HEK293 (cell line): ENCODE results near the gene TPRN.

Experiments
- CTCF ChIA-PET: fragments of 350-600 bp; formaldehyde crosslinking; extraction: SDS; loops from one replicate; lab custom pipeline; 2021; ENCODE audit warnings: antibody characterized with exemption; lab: Yijun Ruan, JAX
- POLR2A ChIA-PET: fragments of 300-600 bp; formaldehyde crosslinking; extraction: SDS; loops from one replicate; lab custom pipeline; 2020; ENCODE audit warnings: antibody characterized with exemption, inconsistent platforms; lab: Yijun Ruan, JAX
- H3K27ac ChIP-seq: fragments of 200-500 bp; sonication (Bioruptor generic); 2 replicates; pipeline ENCODE4 v1.5.1; 2014; ENCODE audit warnings: low read depth, low read length, control low read depth, inconsistent platforms; ENCODE audit errors: extremely low read depth
- H3K36me3 ChIP-seq, 2 experiments: fragments of 200-500 bp in 1 of 2; sonication (Bioruptor generic) in 1 of 2; 1 replicate in 1 of 2; 2 replicates in 1 of 2; pipeline ENCODE4 v1.5.1; 2014 to 2017; ENCODE audit warnings: inconsistent platforms in 2 of 2, low read length in 2 of 2; ENCODE audit not compliant: control insufficient read depth in 2 of 2, insufficient read depth in 1 of 2
- H3K4me1 ChIP-seq: fragments of 200-500 bp; sonication (Bioruptor generic); 2 replicates; pipeline ENCODE4 v1.5.1; 2014; ENCODE audit warnings: mild to moderate bottlenecking, low read length, inconsistent platforms; ENCODE audit not compliant: control insufficient read depth, insufficient read depth
- H3K4me3 ChIP-seq: 2 replicates; pipeline ENCODE4 v1.5.1; 2011; ENCODE audit warnings: low read depth, mild to moderate bottlenecking, control low read depth, low read length, moderate library complexity
- H3K9me3 ChIP-seq: fragments of 200-500 bp; sonication (Bioruptor generic); 2 replicates; pipeline ENCODE4 v1.5.1; 2014; ENCODE audit warnings: low read depth, low read length, inconsistent platforms; ENCODE audit not compliant: control insufficient read depth, insufficient read depth
- CTCF ChIP-seq: fragments of 450-650 bp; formaldehyde crosslinking; IDR thresholded peaks from 2 replicates; pipeline ENCODE4 v1.5.1; 2016; ENCODE audit warnings: missing biosample characterization, missing genetic modification characterization
- GLIS1 ChIP-seq: fragments of 450-650 bp; formaldehyde crosslinking; IDR thresholded peaks from 2 replicates; pipeline ENCODE4 v1.5.1; 2016; ENCODE audit warnings: missing biosample characterization, missing genetic modification characterization
- GLIS2 ChIP-seq: fragments of 450-650 bp; formaldehyde crosslinking; IDR thresholded peaks from 2 replicates; pipeline ENCODE4 v1.5.1; 2016; ENCODE audit warnings: missing biosample characterization, missing genetic modification characterization
- HIC1 ChIP-seq: fragments of 450-650 bp; formaldehyde crosslinking; IDR thresholded peaks from 2 replicates; pipeline ENCODE4 v1.5.1; 2016; ENCODE audit warnings: missing biosample characterization, missing genetic modification characterization
- KLF1 ChIP-seq: fragments of 450-650 bp; formaldehyde crosslinking; IDR thresholded peaks from 2 replicates; pipeline ENCODE4 v1.5.1; 2016; ENCODE audit warnings: missing biosample characterization, missing genetic modification characterization
- PRDM6 ChIP-seq: fragments of 450-650 bp; formaldehyde crosslinking; IDR thresholded peaks from 2 replicates; pipeline ENCODE4 v1.5.1; 2017; ENCODE audit warnings: missing biosample characterization, missing genetic modification characterization
- WT1 ChIP-seq: fragments of 450-650 bp; formaldehyde crosslinking; IDR thresholded peaks from 2 replicates; pipeline ENCODE4 v1.5.1; 2016; ENCODE audit warnings: missing biosample characterization, missing genetic modification characterization
- ZBTB1 ChIP-seq: fragments of 450-650 bp; formaldehyde crosslinking; IDR thresholded peaks from 2 replicates; pipeline ENCODE4 v1.5.1; 2016; ENCODE audit warnings: missing biosample characterization, missing genetic modification characterization
- ZBTB10 ChIP-seq: fragments of 450-650 bp; formaldehyde crosslinking; IDR thresholded peaks from 2 replicates; pipeline ENCODE4 v1.5.1; 2016; ENCODE audit warnings: missing biosample characterization, missing genetic modification characterization
- ZFP37 ChIP-seq: fragments of 450-650 bp; formaldehyde crosslinking; IDR thresholded peaks from 2 replicates; pipeline ENCODE4 v1.5.1; 2016; ENCODE audit warnings: missing biosample characterization, missing genetic modification characterization
- ZIC2 ChIP-seq: fragments of 450-650 bp; formaldehyde crosslinking; IDR thresholded peaks from 2 replicates; pipeline ENCODE4 v1.5.1; 2016; ENCODE audit warnings: missing biosample characterization, missing genetic modification characterization
- ZNF146 ChIP-seq: fragments of 450-650 bp; formaldehyde crosslinking; IDR thresholded peaks from 2 replicates; pipeline ENCODE4 v1.5.1; 2016; ENCODE audit warnings: missing biosample characterization, missing genetic modification characterization
- ZNF175 ChIP-seq: fragments of 450-650 bp; formaldehyde crosslinking; IDR thresholded peaks from 2 replicates; pipeline ENCODE4 v1.5.1; 2016; ENCODE audit warnings: missing biosample characterization, missing genetic modification characterization
- ZNF335 ChIP-seq: fragments of 450-650 bp; formaldehyde crosslinking; conservative IDR thresholded peaks from 2 replicates; pipeline ENCODE4 v1.5.1; 2016; ENCODE audit warnings: missing biosample characterization, missing genetic modification characterization
- ZNF423 ChIP-seq: fragments of 450-650 bp; formaldehyde crosslinking; IDR thresholded peaks from 2 replicates; pipeline ENCODE4 v1.5.1; 2016; ENCODE audit warnings: missing biosample characterization, missing genetic modification characterization
- ZNF48 ChIP-seq: fragments of 450-650 bp; formaldehyde crosslinking; IDR thresholded peaks from 2 replicates; pipeline ENCODE4 v1.5.1; 2016; ENCODE audit warnings: missing biosample characterization, missing genetic modification characterization
- ZNF660 ChIP-seq: fragments of 450-650 bp; IDR thresholded peaks from 2 replicates; pipeline ENCODE4 v1.5.1; 2018; ENCODE audit warnings: missing biosample characterization, mild to moderate bottlenecking, missing genetic modification characterization
- ZNF707 ChIP-seq: fragments of 450-650 bp; formaldehyde crosslinking; IDR thresholded peaks from 2 replicates; pipeline ENCODE4 v1.5.1; 2016; ENCODE audit warnings: missing biosample characterization, missing genetic modification characterization
- ZXDB ChIP-seq: fragments of 450-650 bp; formaldehyde crosslinking; IDR thresholded peaks from 2 replicates; pipeline ENCODE4 v1.5.1; 2016; ENCODE audit warnings: missing biosample characterization, missing genetic modification characterization

The TPRN gene

GRCh38 chr9:137191245-137191644 lies 9.3 kb downstream of the TPRN start (continued):
- TF ChIP-seq ZBTB10 (0 out of 2 replicates have a peak, but pooled peaks have one; percentile 21), ZNF48 (no peak), ZXDB (no peak), ZFP37 (no peak), ZNF175 (no peak), ZNF707 (no peak), GLIS2 (tag by site-specific recombination) (peak; percentile 67; the same call in 1 of the 2 replicates), ZNF335 (tag by site-specific recombination) (no peak), ZBTB1 (no peak), WT1 (tag by site-specific recombination) (no peak), ZNF146 (no peak), ZNF660 (tag by site-specific recombination) (no peak)
- TF ChIP-seq, all 188 proteins: peak for 8

GRCh38 chr9:137190315-137190856 lies 10.2 kb downstream of the TPRN start:
- H3K4me1 ChIP-seq, result peaks cover 14% of the 10 kb centered on the region
- H3K36me3 ChIP-seq, result peaks cover 0 to 52% of the 10 kb centered on the region in 2 experiments; a peak in 1 of 3 replicates
- no peak overlapping the region for H3K27ac ChIP-seq
- CTCF ChIA-PET, result interaction anchor here (1.1 to 2.9 kb wide), 7 partner anchors 8 to 72 kb away, joined by 3 to 22 read pairs (median 7); partner anchors contain the start of genes NDOR1, RNF224 and TMEM203
- no peak overlapping the region for H3K4me3 ChIP-seq
- peak; percentile 21; the same call in 1 of the 2 replicates for TF ChIP-seq KLF1 (tag by site-specific recombination)
- TF ChIP-seq ZIC2 (tag by site-specific recombination), result peak; percentile 77
- TF ChIP-seq GLIS1 (tag by site-specific recombination), result peak; percentile 79
- TF ChIP-seq PRDM6 (tag by site-specific recombination), result no peak
- no peak for TF ChIP-seq ZNF423 (tag by site-specific recombination)
- TF ChIP-seq CTCF (tag by site-specific recombination), result peak; percentile 46; the same call in 1 of the 2 replicates
- 0 out of 2 replicates have a peak, but pooled peaks have one; percentile 4 for TF ChIP-seq HIC1 (tag by site-specific recombination)
- TF ChIP-seq GLIS2 (tag by site-specific recombination), result peak; percentile 48
- TF ChIP-seq, all 188 proteins: peak for 6
- POLR2A ChIA-PET, result interaction anchor here (0.6 to 7.1 kb wide), 12 partner anchors 8 to 745 kb away, joined by 3 to 178 read pairs (median 24); partner anchors contain the start of genes LRRC26, NDOR1, TMEM203 and TPRN
- H3K9me3 ChIP-seq, result no peaks in the 10 kb centered on the region
